Uterus (tissue), 4 donors: ENCODE measurements around the gene USP4. TPM values are rescaled to one million over a fixed set of nuclear protein-coding genes. Genes with fewer than 3 reads are reported as not detected.

Source experiments
- DNase-seq, 2 donors: peaks; one replicate each; pipeline ENCODE4 v3.0.0-alpha.2; 2019 to 2020
- H3K27ac ChIP-seq, 2 donors: fragments of 200-600 bp; sonication (generic); 1 replicate in 1 of 2; 2 replicates in 1 of 2; pipeline ENCODE4 v1.5.1; 2016 to 2018
- H3K27me3 ChIP-seq, 2 donors: fragments of 200-600 bp; sonication (generic); one replicate each; pipeline ENCODE4 v1.5.1; 2018 to 2019; ENCODE audit warnings: control low read depth in 1 of 2
- H3K36me3 ChIP-seq, 2 donors: fragments of 200-600 bp; sonication (generic); one replicate each; pipeline ENCODE4 v1.5.1; 2019; ENCODE audit warnings: control low read depth in 1 of 2
- H3K4me1 ChIP-seq, 2 donors: fragments of 200-600 bp; sonication (generic); one replicate each; pipeline ENCODE4 v1.5.1; 2018 to 2019; ENCODE audit warnings: control low read depth in 1 of 2
- H3K4me3 ChIP-seq, 2 donors: fragments of 200-600 bp; sonication (generic); 1 replicate in 1 of 2; 2 replicates in 1 of 2; pipeline ENCODE4 v1.5.1; 2018 to 2019; ENCODE audit warnings: mild to moderate bottlenecking in 1 of 2
- H3K9me3 ChIP-seq, 2 donors: fragments of 200-600 bp; sonication (generic); one replicate each; pipeline ENCODE4 v1.5.1; 2019; ENCODE audit warnings: control low read depth in 1 of 2
- CTCF ChIP-seq, 4 experiments: fragments of 200-600 bp in 2 of 4; fragments of 450-650 bp in 2 of 4; sonication (generic) in 2 of 4; IDR thresholded peaks; one replicate each; pipeline ENCODE4 v1.5.1; 2016 to 2019; ENCODE audit warnings: antibody characterized with exemption in 4 of 4, mild to moderate bottlenecking in 2 of 4, moderate library complexity in 1 of 4
- POLR2A ChIP-seq, 2 donors: fragments of 450-650 bp; IDR thresholded peaks; one replicate each; pipeline ENCODE4 v1.6.1; 2016; ENCODE audit warnings: antibody characterized with exemption in 2 of 2, mild to moderate bottlenecking in 1 of 2, moderate library complexity in 1 of 2
- intact Hi-C: fragments of 100-400 bp; cut with DNase I; formaldehyde crosslinking; loops from one replicate; pipeline ENCODE4 v1.15.1; 2023; ENCODE audit warnings: low total_unique reads
- total RNA-seq, 4 donors: library from RNA; depleted of rRNA in 3 of 4; stranded (reverse); fragments of >200 nt in 3 of 4; gene quantifications; one replicate each; pipeline versions ENCODE4 v1.1.0 to v1.2.4, GENCODE V29; 2014 to 2023
- donor health status: DM: yes; HTN: yes; CAD: no.

Gene USP4
- total RNA-seq, 4 donors from 2014 or later = 9.2 to 78.3 (median 28.8) TPM

DNA sequence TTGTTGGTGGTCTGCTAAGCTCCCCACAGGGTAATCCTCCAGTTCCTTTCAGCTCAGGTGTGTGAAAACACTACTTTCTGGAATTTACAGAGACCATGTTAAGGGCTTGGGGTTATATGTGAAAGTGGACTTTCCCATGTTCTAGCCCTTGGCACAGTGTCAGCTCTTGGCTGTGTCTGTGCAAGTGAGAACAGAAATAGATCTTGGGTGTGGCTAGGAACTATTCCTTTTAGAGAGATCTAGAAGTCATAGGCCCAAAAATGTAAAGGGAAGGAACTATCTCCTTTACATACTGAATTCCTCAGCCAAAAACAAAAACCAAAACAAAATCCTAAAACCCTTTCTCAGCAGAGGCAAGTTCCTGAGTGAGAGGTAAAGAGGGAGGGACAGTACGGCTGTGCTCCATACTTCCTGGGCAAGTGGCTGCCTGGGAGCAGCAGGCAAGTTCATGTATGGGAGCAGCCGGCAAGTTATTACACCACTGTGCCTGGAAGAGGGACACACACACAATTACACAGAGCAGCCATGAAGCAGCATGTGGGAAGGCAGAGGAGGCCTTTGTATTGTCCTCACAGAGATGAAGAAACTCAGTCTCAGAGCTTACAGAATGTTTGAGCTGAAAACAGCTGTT lies 43.0 kb downstream of the USP4 start:
- H3K27me3 ChIP-seq = no peaks in the 10 kb centered on the region
- H3K36me3 ChIP-seq = no peaks in the 10 kb centered on the region
- no peak for TF ChIP-seq POLR2A (IDR thresholded peaks at IDR 0.05)
- no peak for TF ChIP-seq CTCF (IDR thresholded peaks at IDR 0.05)
- intact Hi-C loops = loop anchor here (10.0 kb wide), 1 partner anchor 158 kb away; no protein-coding TSS in a partner anchor
- peaks cover 0 to 7% of the 10 kb centered on the region in 2 donors for H3K4me1 ChIP-seq
- H3K27ac ChIP-seq = peak overlapping the region; percentile 53 to 77
- H3K4me3 ChIP-seq = no peak overlapping the region
- no peaks in the 10 kb centered on the region for H3K9me3 ChIP-seq
- peak; percentile 39 to 48 for DNase-seq

DNA sequence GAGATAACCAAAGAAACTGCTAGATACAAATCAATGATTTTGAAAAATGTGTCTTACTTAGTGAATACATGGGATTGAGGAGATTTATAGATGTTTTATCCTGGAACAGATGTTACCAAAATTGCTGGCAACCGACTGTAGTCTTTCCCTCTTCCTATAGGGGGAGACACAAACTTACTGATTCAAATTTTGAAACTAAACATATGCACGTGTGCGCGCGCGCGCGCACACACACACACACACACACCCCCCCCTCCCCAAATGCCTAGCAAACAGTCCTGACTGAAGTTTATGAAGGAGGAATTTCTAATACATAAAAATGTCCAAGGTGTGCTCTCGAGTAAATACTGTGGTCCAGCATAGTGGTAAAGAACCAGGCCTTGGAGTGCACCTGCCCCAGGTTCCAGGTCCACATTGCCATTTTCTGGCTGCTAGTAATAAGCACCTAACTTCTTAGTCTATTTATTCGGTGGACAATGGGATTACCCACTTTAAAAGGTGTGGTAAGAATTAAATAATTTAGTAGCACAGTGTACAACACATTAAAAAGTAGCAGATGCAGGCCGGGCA lies 44.3 kb downstream of the USP4 start:
- peak overlapping the region in 1 of 2 donors; percentile 77 for H3K27ac ChIP-seq
- TF ChIP-seq POLR2A (IDR thresholded peaks at IDR 0.05) (no peak), CTCF (IDR thresholded peaks at IDR 0.05) (peak; percentile 43 to 53 (median 45))
- no peaks in the 10 kb centered on the region for H3K9me3 ChIP-seq
- H3K27me3 ChIP-seq = no peaks in the 10 kb centered on the region
- no peaks in the 10 kb centered on the region for H3K36me3 ChIP-seq
- DNase-seq = peak in 1 of 2 donors; percentile 29
- intact Hi-C loops = loop anchor here (10.0 kb wide), 1 partner anchor 159 kb away; no protein-coding TSS in a partner anchor
- peaks cover 0 to 7% of the 10 kb centered on the region in 2 donors for H3K4me1 ChIP-seq
- H3K4me3 ChIP-seq = no peak overlapping the region

DNA sequence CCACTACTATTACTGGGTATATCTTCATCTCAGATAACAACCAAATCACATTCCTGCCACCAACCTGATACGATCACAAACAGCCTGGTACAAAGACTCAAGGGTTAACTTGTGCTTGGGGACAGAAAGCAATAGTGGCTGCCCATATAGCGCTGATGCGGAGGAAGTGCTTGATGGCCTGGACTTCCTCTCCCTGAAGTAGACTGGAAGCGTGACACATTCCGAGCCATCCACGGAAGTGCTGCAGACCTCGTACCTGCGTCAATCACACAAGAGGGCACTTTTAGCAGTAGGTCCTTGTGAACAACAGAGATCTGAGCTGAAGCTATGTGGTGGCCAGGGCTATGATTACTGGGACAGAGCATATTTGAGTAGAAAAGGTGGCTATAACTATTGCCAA lies 45.5 kb downstream of the USP4 start:
- Histone ChIP-seq H3K9me3 (no peaks in the 10 kb centered on the region), H3K4me1 (peaks cover 0 to 7% of the 10 kb centered on the region in 2 donors), H3K4me3 (no peak overlapping the region), H3K27ac (no peak overlapping the region), H3K36me3 (no peaks in the 10 kb centered on the region), H3K27me3 (no peaks in the 10 kb centered on the region)
- intact Hi-C loops = loop anchor here (10.0 kb wide), 1 partner anchor 160 kb away; no protein-coding TSS in a partner anchor
- no peak for TF ChIP-seq CTCF (IDR thresholded peaks at IDR 0.05)
- no peak for TF ChIP-seq POLR2A (IDR thresholded peaks at IDR 0.05)
- no peak for DNase-seq

DNA sequence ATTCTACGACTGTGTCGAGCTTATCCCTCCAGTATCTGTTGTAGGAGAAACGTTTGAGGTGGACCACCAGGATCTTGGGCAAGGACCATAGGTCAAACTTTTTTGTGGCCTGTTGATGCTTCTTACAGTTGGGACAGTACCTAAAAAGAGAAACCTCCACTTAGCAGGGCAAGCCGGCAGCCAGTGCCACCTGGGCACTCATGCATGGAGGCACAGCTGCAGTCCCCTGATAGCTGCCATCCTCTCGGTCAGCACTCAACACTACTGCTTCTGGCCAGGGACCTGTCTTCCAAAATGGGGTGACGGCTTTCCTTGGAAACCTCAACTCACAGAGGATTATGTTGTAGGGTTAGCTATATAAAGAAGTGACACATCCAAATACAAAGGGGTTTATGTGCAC lies 55.9 kb downstream of the USP4 start:
- Histone ChIP-seq H3K4me3 (no peak overlapping the region), H3K27ac (no peak overlapping the region), H3K36me3 (no peaks in the 10 kb centered on the region), H3K27me3 (no peaks in the 10 kb centered on the region), H3K9me3 (no peaks in the 10 kb centered on the region), H3K4me1 (no peaks in the 10 kb centered on the region)
- no peak for DNase-seq
- intact Hi-C loops = no loop called here
- TF ChIP-seq POLR2A (IDR thresholded peaks at IDR 0.05) (no peak), CTCF (IDR thresholded peaks at IDR 0.05) (no peak)

- no peaks in the 10 kb centered on the region for H3K9me3 ChIP-seq
- DNase-seq = no peak
- H3K4me1 ChIP-seq = peaks cover 0 to 9% of the 10 kb centered on the region in 2 donors
- TF ChIP-seq CTCF (IDR thresholded peaks at IDR 0.05) = no peak
- no peak for TF ChIP-seq POLR2A (IDR thresholded peaks at IDR 0.05)
- peak overlapping the region; percentile 97 to 98 for H3K27ac ChIP-seq
- no peak overlapping the region for H3K4me3 ChIP-seq
- intact Hi-C loops = loop anchor here (10.0 kb wide), 1 partner anchor 105 kb away; the partner anchor contains the start of gene KLHDC8B
- no peaks in the 10 kb centered on the region for H3K36me3 ChIP-seq
- no peaks in the 10 kb centered on the region for H3K27me3 ChIP-seq
Observed at GRCh38 chr3:49279376-49279775, 60.5 kb downstream of the USP4 start.
